ENCODE measurements around the gene ZER1. TPM values are rescaled to one million over a fixed set of nuclear protein-coding genes. Genes with fewer than 3 reads are reported as not detected.
"Not testable (repeated sequence)": the region's sequence is repeated elsewhere in the genome, so short reads cannot be mapped to it uniquely, and the experiment has no call there.

The ZER1 gene
- total RNA-seq, 1 donor from 2014 or later, result 47.0 TPM

DNA sequence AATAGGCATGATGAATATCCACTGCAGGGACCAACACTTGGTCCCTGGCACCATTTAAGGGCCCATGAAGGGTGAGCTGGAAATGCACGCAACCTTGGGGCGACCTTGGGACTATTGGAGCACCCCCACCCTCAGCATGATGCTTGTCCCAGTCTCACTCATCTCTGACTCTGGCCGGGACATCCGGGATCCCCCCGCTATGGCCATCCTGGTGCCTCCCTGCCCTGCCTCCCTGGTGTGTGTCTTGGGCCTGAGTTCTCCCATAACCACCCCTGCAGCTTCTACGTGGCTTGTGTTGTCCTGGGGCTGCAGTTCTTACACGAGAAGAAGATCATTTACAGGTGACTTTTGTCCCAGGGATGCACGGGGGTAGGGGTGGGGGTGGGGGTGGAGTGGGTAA is 53.7 kb downstream of the ZER1 start:
- DNase-seq (ENCODE audit: low read depth), result no peak

DNA sequence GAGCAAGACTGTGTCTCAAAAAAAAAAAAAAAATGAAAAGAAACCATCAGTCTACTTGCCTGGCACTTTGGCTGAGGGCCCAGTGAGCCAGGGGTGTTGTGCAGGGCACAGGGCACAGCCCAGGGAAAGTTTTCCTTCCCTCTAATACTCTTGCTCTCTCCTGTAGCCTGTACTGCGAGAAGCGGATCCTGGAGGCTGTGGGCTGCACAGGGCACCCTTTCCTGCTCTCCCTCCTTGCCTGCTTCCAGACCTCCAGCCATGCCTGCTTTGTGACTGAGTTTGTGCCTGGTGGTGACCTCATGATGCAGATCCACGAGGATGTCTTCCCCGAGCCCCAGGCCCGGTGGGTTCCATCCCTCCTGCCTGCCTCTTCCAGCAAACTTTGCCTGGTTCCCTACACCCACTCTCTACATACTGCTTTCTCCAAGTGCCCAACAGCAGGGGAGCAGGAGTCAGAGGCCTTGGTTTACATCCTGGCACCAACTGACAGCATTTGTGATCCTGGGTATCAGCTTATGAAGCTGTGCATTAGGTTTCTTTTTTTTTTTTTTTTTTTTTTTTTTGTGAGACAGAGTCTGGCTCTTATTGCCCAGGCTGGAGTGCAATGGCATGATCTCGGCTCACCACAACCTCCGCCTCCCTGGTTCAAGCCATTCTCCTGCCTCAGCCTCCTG is 55.0 kb downstream of the ZER1 start:
- no peak for DNase-seq (ENCODE audit: low read depth)

DNA sequence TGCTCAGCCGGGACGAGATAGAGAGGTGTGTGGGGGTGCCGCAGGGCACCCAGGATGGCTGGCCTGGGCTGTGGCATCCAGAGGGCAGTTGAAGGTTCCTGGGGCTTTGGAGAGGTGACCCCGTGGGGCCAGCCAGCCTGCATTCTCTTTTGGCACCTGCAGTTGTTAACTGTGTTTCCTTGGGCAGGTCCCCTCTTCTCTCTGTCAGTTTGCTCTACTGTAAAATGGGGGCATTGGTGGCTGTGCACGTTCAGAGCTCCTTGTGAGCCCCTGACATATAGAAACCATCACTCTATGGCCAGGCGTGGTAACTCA is 56.3 kb downstream of the ZER1 start:
- no peak for DNase-seq (ENCODE audit: low read depth)

DNA sequence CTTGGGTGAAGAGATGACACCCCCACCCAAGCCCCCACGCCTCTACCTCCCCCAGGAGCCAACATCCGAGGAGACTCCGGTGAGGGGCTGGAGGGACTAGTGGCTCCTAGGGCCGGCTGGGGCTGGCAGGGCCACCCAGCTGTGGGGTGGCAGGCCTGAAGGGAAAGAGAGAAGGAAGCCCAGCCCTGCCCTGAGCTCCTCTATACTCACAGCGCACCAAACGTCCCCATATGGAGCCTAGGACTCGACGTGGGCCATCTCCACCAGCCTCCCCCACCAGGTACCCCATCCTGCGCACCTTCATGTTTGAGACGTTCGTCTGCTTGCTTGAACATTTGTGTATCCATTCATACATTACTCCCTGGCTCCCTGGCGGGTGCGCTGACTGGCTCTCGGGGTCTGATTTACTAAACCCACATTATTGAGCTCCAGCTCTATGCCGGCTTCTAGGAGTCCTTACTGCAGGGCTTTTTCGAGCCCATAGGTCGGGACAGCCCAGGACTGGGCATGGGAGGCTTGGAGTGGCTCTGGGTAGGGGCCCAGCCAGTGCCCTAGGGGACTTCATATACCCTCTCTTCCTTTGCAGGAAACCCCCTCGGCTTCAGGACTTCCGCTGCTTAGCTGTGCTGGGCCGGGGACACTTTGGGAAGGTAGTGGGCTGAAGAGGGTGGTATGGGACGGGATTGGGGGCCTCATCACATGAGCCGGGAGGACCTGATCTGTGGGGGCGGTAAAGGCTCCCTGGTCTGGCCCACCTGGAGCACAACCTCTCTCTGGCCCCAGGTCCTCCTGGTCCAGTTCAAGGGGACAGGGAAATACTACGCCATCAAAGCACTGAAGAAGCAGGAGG is 56.9 kb downstream of the ZER1 start:
- no peak for DNase-seq (ENCODE audit: low read depth)

DNA sequence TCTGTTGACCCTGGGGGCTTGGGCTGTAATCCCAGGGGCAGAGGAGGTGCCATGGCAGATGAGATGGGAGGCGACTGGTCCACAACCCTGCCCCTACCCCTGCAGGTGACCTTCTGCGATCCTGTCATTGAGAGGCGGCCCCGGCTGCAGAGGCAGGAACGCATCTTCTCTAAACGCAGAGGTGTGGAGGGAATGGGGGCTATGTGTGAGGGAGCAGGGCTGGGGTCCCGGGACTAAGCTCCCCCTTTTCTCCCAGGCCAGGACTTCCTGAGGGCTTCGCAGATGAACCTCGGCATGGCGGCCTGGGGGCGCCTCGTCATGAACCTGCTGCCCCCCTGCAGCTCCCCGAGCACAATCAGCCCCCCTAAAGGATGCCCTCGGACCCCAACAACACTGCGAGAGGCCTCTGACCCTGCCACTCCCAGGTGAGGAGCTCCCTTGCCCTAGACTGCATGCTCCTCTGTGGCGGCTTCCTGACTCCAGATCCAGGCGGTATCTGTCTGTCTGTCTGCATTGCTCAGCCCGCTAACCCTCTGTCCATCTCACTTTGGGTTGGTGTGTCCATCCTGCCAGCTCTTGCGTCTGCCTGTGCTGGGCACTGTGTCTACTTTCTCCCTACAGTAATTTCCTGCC is 57.7 kb downstream of the ZER1 start:
- no peak for DNase-seq (ENCODE audit: low read depth)

DNA sequence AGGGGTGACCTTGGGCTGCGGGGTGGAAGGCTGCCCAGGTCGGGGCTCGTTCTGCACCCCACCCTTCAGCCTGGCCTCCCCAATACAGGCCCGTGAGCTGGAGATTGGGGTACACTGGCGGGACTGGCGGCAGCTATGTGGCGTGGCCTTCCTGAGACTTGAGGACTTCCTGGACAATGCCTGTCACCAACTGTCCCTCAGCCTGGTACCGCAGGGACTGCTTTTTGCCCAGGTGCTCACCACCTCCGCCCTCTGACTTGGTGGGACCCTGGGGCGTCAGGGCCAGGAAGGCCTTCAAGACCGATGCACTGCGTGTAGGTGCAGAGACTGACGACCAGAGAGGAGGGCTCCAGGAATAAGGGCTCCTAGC is 58.3 kb downstream of the ZER1 start:
- no peak for DNase-seq (ENCODE audit: low read depth)

DNA sequence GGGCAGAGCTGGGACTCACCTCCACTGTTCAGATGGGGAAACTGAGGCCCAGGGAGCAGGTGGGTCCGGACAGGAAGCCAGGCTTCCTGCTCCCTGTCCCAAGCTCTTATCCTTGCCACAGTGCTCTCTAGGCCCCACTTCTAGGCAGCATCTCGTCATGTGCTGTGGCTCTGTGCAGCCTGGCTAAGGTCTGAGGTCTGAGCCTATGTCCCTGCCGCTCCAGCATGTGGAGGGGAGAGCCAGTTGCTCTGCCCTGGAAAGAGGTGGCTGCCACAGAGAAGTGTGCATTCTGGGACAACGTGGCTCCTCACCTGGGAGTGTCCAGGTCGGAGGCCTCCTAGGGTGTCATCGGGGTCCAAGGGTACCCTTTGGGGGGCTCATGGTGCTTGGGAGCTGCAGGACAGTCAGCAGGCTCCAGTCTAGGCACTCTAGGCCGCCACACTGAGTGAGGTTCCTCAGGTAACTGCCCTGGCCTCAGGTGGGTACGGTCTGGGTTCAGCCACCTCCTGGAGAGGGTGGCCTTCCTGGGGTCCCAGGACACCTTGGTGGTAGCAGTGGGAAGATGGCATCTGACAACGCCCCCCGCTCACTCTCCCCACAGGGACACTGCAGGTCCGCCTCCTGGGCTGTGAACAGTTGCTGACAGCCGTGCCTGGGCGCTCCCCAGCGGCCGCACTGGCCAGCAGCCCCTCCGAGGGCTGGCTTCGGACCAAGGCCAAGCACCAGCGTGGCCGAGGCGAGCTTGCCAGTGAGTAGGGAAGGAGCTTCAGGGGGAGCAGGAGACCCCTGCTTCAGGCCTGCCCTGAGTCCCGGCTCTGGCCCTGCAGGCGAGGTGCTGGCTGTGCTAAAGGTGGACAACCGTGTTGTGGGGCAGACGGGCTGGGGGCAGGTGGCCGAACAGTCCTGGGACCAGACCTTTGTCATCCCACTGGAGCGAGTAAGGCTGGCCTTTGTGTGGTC is 59.0 kb downstream of the ZER1 start:
- DNase-seq (ENCODE audit: low read depth), result no peak

DNA sequence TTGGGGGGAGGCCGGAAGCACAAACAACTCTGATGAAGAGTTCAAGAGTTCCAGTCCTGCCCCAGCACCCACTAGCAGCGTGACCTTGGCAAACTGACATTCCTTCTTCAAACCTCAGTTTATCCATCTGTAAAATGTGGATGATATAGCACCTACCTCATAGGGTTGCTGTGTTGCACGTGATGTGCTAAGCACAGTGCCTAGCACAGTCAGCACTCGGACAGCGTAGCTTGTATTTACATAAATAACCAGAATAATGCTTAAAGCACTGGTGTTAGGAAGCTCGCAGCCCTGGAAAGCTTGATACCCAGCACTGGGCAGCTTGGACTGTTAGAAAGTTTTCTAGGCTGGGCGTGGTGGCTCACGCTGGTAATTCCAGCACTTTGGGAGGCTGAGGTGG is 64.3 kb downstream of the ZER1 start:
- no peak for DNase-seq (ENCODE audit: low read depth)

DNA sequence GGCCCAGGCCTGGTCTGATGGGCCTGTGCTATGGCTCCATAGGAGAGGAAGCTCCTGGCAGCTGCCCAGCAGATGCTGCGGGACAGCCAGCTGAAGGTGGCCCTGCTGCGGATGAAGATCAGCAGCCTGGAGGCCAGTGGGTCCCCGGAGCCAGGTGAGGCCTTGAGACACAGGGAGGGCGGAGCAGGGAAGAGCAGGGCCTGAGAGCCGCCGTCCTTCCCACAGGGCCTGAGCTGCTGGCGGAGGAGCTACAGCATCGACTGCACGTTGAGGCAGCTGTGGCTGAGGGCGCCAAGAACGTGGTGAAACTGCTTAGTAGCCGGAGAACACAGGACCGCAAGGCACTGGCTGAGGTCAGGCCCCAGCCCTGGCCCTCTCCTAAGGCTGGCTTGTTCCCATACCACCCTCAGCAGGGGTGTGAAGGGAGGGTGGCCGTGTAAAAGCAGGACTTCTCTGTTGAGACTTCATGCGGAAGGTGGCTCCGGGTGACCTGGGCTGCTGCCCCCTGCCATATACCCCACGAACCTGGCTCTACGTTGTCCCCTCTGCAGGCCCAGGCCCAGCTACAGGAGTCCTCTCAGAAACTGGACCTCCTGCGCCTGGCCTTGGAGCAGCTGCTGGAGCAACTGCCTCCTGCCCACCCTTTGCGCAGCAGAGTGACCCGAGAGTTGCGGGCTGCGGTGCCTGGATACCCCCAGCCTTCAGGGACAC is 64.9 kb downstream of the ZER1 start:
- DNase-seq (ENCODE audit: low read depth), result no peak

DNA sequence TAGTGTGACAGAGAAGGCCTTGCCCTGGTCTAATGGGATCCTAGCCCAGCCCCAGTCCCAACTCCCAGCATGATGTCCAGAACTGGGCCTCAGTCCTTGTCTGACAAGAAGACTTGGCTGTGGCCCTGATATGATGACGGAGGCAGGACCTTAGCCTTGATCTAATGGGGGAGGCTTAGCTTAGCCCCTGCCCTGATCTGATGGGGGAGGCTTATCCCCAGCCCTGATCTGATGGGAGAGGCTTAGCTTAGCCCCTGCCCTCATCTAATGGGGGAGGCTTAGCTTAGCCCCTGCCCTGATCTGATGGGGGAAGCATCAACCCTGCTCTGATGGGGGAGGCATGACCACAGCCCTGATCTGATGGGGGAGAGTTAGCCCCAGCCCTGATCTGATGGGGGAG is 65.7 kb downstream of the ZER1 start:
- no peak for DNase-seq (ENCODE audit: low read depth)

DNA sequence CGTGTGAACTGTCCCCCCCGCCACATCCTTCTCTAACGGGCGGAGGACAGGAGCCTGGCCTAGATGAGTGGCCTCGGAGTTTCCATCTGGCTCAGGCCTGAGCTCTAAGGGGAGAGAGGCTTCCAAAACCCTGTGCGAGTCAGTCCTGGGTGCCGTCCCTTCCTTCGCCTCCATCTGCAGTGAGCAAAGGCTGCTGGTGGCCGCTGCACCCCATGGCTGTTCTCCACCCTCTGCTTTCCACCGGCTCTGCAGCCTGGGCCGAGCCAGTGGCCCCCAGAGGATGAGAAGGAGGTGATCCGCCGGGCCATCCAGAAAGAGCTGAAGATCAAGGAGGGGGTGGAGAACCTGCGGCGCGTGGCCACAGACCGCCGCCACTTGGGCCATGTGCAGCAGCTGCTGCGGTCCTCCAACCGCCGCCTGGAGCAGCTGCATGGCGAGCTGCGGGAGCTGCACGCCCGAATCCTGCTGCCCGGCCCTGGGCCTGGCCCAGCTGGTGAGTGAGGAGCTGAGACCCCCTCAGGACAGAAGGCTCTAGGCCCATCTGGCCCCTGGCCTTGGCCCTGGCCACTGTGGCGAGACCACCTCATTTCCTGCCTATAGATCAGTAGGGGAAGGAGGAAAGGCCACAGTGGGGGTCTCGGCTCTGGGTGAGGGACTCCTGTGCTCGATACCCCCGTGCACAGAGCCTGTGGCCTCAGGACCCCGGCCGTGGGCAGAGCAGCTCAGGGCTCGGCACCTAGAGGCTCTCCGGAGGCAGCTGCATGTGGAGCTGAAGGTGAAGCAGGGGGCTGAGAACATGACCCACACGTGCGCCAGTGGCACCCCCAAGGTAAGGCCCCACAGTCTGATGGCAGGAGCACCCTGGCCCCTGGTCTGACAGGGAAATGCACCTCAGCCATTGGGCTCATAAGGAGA is 66.4 kb downstream of the ZER1 start:
- DNase-seq (ENCODE audit: low read depth), result no peak

DNA sequence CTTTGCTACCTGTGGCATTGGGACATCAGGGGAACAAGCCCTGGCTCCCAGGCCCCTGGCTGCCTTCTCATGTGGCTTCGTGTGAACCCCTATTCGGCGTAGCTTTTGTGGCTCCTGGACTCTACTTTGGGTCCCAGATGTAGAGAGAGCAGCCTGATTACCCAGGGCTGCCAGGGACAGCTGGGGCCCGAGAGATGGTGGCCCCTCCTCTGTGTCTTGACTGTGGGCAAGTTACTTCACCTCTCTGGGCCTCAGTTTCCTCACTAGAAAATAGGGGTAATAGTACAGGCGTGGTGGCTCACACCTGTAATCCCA is 67.4 kb downstream of the ZER1 start:
- DNase-seq (ENCODE audit: low read depth), result no peak

DNA sequence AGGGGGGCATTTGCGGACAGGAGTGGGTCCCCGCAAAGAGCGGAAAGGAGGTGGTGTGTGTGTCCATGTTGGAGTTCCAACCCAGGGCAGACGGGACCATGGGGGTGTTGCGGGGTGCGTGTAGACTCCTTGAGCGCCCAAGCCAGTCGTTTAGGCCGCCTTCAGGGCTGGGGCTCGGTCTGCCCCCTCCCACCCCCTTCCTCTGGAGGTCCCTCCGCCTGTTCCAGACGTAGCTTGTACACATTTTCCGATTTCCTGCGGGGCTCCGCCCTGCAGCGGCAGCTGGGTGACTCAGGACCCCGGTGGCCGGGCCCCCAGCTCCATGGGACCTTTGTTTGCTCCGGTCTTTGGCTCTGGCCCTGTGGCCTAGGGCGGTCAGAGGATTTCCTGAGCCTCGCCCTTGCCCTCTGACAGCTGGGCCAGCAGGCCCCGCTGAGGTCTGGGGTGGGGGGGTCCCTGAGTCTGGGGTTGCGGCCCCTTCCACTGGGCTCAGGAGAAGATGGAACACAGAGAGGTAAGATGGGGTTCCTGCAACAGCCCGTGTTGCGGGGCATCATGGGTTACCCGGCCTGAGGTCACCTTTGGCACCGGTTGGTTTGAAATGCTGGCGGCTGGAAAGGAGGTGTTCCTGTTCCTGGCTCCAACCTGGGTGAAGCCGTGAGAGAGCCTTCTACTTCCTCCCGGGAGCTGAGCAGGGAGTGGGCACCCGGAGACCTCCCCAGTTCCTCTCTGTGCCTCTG is 67.9 kb downstream of the ZER1 start:
- DNase-seq (ENCODE audit: low read depth), result no peak

DNA sequence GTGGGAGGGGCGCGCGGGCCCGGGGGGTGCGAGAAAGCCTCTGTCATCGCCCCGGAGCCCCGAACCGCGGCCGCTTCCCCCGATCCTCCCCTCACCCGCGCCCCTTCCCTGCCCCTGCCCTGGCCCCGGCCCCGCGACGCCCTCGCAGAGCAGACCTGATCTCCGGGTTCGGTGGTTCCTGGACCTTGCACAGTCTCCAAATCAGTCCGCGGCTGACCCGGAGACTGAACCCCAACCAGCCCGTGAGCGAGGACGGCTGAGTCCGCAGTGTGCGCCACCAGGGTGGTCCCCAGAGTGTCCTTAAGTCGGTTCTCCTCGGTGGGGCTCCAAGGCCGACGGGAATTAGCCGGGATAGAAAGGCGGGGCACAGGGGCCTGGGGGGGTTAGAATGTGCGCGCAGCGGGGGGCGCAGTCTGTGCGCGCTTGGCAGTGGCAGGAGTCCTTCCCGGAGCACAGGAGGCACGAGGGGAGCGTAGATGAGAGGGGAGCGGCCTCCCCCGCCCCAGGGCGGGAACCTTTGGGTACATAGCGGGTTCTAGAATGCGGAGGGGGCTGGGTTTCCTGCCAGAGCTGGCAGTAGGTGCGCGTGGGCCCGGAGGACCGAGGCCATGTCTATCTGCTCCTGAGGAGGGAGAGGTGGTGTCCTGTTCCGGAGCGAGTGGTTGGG is 68.6 kb downstream of the ZER1 start:
- no peak for DNase-seq (ENCODE audit: low read depth)

DNA sequence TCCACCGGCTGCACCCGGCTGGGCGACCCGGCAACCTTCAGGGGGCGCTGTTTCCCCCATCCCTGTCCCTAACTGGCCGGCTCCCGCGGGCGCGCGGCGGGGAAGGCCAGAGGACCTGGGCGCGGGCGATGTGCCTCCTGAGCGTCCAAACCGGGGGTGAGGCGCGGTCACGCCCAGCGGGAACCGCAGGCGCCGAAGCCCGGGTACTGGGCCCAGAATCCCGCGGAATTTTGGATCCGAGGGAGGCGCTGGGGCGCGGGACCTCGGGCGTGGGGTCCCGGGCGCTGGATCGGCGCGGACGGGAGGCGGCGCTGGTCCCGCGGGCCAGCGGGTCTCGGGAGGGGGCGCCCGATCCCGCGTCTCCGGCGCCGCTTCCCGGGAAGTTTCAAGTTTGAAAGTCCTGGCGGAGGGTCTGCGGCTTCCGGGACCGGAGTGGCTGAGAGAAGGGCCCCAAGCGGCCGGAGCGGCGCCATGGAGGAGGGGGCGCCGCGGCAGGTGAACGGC is 69.2 kb downstream of the ZER1 start, which contains the start of gene PKN3:
TSS of gene PKN3 (plus strand) at position 59 of the 504 bp plus-strand sequence. CDS start at position 472, 413 bp downstream.
- DNase-seq (ENCODE audit: low read depth), result peak; percentile 85

DNA sequence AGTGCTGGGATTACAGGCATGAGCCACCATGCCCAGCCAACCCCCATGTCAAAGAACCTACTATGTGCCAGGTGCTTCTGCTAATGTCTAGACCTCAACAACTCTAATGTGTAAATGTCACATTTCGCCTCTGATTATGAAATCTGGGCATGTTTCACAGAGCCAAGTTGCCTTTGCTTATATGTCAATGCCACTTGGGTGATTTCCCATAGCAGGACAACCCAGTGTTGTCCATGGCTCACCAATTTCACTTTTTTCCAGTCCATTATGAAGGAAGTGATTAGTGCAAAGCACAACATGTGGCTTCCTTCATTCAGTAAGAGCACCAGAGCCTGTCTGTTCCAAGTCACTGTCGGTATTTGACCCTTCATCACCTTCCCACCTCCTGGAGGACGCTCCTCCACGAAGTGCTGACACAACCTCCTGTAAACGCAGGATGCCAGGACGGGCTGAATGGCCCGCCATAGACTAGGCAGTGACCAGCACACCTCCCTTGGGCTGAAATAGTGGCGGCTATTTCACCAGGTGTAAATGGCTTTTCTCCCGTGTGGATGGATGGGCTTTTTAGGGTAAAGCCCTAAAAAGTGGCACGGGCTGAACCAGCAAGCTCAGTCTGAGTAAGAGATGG is 70.4 kb downstream of the ZER1 start:
- DNase-seq (ENCODE audit: low read depth), result no peak

DNA sequence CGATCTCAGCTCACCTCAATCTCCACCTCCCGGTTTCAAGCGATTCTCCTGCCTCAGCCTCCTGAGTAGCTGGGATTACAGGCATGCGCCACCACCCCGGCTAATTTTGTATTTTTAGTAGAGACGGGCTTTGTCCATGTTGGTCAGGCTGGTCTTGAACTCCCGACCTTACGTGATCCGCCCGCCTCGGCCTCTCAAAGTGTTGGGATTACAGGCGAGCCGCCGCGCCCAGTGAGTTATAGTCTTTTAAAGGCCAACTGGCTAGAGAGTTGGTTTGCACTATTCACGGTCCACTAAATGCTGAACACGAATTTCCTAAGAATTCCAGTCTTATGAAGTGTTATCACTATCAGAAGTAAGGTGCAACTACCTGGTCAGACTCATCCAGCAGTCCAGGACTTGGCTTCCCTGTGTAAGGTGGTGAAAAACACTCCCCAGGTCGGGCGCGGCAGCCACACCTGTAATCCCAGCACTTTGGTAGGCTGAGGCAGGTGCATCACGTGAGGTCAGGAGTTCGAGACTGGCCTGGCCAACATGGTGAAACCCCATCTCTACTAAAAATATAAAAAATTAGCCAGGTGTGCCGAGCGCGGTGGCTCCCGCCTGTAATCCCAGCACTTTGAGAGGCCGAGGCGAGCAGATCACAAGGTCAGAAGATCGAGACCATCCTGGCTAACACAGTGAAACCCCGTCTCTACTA is 72.5 kb downstream of the ZER1 start:
- not testable (repeated sequence) for DNase-seq (ENCODE audit: low read depth)
